Measurements from ENCODE around the gene URM1.

URM1 gene

DNA sequence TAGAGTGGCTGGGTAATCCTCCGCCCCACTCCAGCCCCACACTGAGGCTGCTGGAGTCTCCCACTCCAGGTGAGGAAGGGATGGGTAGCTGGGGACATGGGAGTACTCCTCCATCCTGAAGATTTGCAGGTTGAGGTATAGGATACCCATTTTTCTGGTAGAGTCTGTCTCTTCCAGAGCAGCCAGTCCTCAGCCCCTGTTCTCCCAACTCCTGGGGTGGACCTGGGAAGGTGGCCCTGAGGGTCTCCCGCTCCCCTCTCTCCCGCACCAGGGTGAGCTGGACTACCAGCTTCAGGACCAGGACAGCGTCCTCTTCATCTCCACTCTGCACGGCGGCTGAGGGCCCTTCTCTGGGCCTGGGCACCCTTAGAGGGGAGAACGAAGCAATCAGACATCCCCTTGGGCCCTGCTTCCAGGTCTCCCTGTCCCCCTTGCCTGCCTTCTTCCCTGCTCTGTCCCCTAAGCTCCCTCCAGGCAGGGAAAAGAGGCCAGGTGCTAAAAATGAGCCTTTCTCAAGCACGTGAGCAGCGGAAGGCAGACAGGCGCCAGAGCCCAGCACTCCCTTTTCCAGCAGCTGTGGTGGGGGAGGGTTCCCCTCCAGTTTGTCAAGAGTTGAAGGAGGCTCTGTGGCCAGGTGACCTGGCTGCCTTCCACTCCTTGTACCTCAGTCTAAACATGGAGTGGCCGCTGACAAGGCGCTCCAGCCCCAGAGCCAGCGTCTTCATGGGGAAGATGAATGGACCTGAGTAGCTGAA is 18.4 kb downstream of the URM1 start:
- no peak for DNase-seq

DNA sequence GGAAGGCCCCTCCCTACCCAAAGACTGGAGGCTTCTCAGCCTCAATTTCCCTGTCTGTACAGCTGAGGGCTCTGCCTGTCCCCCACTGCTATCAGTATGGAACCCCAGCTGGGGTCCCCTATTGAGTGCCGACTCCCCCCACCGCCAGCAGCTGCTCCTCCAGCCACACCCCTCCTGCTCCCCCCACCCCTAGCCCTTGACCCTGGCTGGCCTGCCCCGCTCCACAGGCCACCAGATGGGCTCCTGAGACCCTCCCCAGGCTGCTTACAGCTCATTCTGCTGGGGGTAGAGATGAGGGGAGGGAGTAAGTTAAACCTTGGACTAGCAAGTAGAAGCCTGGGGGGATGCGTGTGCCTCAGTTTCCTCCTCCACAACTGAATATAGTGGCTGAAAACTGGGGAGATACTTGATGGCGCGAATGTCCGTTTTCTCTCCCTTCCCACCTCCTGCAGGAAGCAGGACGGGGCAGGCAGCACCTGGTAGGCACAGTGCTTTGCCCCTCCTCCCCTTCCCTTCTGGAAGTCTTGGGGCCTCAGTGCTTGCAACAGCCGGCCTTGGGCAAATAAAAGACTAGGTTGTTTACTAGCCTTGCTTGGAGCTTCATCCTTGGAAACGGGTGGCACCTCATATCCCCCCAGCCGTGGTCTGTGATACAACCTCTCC is 19.1 kb downstream of the URM1 start:
- DNase-seq = no peak

DNA sequence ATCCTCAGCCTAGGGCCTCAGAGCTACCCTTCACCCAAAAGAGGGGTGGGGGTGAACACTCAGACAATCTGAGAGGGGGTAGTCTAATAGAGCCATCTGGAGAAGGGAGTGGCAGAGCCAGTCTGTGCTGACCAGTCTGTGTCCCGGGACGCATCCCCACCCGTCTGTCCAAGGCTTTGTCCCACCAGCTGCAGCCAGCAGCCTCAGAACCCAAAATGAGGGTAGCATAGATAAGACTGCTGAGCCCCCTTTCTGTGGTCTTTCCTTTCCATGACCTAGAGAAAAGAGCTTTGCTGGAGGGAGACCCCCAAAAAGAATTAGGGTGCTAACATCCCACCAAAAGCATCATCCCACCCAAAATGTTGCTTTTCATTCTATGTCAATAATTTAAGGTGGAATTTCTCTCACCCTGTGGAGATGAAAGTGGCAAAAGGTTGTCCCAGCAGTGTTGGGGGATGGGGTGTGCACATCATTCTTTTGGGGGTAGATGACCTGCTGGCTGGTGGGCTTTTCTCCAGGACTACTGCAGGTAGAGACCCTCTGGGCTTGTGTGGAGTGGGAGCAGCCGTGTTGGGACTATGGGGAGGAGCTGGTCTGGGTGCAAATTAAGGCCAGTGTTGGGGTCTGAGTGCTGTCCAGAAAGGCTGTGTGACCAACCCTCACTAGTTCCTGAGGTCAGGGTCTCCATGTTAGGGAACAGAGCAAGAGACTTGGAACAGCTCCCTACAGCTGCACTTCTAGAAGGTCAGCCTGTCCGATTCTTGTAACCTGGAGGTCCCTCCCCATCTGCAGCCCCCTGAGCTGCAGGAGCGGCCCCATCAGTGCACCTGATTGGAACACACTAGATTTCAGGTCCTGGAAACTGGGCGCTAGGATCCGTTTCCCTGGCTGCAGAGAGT is 19.9 kb downstream of the URM1 start:
- no peak for DNase-seq

DNA sequence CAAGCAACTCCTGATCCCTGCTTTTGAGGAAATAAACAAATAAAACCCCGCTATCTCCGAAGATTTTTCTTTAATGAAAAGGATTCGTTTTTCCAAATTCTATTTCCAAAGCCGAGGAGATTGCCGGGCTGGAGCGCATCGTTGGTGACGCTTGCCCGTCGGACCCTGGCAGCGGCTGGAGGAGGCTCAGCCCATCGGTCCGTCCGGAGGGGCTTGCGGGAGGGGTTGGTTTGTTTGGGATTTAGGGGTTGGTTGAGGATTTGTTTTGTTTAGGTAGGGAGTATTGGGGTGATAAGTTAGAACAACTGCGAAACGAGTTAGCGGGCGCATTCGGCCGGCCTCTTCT is 20.8 kb downstream of the URM1 start:
- no peak for DNase-seq

DNA sequence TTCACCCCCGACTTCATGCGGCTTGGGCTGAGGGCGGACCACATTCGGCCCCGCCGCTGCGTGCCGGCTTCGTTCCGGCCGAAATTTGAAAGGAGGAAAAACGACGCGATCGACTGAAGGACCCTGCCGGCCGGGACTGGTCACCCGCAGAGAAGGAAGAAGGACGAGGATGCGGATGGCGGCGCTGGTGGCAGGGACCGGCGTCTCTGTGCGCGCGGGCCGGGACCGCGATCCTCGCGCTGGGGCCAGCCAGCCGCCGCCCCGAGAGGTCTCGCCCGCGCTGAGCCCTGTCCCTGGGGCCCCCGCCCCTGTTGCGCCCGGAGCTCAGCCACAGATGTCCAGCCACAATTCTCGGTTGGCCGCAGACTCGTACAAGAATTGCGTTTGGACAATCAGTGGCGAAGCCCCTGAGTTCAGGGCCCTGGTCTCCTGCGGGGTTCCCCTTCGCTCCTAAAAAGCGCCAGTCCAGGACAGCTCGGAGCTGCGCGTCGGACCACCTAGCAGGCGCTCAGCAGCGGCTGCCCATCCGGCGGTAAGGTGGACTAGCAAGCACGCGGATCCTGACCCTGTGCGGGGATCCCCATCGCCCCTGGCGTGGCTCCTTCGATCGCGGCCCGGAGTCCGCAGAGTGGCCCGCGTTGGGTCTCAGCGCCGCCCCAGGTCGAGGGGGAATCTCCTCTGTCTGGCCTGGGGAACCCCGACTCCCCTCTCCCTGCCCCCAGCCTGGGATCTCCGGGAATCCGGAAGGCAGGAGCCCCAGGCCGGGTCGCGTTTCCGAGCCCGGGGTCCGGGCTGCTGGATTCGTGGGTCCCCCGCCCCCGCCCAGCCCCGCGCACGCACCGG is 21.3 kb downstream of the URM1 start:
- DNase-seq = no peak

DNA sequence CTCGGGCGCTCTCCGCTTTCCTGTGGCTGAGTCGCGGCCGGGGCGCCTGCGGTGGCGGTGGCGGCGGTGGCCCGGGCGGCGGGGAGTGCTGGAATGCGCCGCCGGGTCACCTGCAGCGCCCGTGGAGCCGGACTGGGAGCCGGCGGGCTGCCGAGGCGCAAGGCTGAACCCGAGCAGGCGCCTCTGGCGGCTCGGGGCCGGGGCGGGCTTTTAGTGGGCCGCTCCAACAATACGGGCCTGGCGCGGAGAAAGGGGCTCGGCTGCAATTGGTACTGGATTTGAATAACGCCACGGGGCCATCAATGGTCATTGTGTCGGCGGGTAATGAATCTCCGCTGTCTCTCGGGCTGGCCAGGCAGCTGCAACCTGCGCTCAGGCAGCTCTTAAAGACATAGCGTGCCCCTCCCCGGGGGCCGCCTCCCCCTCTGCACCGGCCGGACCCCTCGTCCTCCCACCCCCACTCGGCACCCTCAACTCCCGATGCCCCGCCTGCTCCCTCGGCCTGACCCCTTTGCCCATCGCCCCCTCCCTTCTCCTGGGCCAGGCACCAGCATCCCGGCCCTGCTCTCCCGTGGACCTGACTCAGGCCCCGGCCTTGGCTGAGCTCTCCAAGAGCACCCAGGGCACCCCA is 22.1 kb downstream of the URM1 start:
- DNase-seq = no peak

DNA sequence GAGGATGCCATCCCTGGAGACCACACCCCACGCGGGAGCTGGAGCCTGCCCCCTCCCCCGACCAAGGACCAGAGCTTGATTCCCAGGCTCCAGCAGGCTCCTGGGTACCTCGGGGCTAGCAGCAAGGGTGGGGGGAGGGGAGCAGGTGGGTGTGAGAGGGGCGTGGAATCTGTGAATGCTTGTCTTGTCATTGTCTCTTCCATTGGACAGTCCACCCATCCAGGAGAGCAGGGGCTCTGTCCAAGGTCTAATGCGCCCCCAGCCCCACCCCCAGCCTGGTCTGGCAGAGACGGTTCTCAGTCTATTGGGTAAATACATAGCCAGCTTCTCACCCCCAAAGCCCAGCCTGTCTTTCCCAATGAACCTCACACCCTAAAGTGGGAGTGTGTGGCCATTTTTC is 22.8 kb downstream of the URM1 start:
- DNase-seq = no peak

DNA sequence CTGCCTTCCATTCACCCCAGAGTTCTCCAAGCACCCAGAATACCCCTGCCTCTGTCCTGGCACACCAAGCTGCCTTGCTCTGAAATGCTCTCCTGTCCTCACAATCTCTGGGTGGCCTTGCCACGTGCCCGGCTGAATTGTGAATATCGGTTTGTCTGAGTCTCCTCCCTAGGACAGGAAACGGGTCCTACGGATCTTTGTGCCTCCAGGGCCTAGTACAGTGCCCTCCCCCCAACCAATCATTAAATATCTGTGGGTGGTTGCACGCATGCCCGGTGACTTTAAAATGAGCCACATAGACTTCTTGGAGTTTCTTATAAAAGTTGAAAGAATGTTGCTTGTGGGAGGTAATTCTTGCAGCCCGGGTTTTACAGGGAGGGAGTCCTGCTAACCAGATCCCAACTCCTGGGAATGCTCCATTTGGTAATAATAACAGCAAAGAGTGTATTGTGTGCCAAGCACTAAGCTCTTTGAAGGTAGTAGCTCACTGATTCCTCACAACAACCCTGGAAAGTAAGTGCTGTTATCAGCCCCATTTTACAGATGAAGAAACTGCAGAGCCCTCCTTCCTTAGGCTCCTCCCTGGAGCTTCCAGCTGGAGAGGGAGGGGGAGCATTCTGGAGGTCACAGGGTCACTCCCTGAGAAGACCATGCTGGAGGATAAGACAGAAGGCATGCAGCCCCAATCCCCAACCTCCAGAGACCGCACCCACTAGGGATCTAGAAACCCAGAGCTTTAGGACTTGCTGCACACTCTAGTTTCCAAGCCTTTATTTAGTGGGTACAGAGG is 23.4 kb downstream of the URM1 start:
- no peak for DNase-seq

DNA sequence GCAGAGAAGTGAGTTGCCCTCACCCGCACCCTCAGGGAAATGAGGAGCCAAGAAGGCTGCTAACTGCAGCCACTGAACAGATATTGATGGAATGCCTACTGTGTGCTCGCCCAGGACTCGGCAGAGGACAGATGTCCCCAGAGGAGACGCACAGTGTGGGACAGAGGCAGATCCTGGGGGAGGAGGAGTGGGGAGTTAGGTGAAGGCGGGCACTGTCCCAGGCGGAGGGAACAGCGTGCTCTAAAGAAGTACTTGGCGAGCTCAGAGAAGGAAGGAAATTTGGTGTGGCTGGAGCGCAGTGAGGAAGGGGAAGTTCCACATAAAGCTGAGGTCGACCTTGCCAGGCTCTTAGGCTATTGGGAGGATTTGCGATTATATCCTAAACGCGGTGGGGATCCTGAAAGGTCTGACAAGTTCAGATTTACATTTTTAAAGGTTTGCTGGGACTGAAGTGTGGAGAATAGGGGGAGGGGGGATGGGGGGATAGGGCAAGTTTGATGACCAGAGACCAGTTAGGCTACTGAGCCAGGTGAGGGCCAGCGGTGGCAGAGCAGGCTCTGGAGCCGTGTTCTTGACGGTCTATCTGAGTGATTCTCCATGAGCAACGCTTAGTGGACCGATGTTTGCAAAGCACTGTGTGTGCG is 25.9 kb downstream of the URM1 start:
- DNase-seq = no peak

DNA sequence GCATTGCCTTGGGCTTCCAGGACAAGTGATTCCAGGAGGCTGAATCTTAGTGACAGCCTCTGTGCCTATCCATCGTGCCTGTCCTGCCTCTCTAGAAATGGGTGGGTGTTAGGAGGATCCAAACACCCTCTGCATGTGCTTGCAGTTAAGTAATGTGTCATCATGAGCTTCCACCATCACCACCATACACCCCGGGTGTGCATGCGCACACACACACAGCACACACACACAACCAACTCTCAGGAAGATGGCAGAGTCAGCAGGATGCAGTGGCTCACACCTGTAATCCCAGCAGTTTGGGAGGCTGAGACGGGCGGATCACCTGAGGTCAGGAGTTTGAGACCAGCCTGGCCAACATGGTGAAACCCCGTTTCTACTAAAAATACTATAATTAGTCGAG is 26.7 kb downstream of the URM1 start:
- DNase-seq = no peak

DNA sequence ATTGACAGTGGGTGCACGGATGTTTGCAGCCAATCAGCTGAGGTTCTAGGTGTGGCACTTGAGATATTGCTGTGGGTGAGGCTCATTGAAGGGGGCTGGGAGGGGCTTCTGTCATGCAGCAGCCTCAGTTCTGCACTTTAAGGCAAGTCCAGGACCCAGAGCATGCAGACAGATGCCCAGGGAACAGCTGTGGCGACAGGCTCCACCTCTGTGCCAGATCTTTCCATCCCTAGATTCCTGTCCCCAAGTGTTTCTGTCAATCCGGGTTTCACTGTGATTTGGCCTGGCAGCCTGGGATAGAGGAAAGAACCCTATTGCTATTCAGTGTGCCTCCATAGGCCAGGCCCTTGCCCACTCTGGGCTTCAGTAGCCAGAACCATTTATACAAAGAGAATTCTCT is 28.7 kb downstream of the URM1 start:
- DNase-seq = no peak

DNA sequence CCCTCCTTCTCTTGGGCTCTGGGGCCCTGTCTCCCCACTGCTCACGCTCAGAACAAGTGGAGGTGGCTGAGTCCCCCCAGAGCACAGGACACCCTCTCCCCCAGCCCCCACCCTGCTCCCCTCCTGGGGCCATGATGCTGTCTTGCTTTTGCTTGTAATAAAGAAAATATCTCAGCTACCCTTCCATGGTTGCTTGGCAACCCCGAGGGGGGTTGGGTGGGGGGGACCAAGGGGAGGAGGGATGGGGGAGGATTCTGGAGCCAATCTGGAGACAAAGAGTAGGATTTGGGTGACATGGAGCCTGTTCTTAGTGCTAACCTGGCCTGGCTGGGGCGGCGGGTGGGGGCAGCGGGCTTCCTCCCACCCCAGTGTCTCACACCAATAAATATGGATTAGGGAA is 33.4 kb downstream of the URM1 start:
- no peak for DNase-seq

DNA sequence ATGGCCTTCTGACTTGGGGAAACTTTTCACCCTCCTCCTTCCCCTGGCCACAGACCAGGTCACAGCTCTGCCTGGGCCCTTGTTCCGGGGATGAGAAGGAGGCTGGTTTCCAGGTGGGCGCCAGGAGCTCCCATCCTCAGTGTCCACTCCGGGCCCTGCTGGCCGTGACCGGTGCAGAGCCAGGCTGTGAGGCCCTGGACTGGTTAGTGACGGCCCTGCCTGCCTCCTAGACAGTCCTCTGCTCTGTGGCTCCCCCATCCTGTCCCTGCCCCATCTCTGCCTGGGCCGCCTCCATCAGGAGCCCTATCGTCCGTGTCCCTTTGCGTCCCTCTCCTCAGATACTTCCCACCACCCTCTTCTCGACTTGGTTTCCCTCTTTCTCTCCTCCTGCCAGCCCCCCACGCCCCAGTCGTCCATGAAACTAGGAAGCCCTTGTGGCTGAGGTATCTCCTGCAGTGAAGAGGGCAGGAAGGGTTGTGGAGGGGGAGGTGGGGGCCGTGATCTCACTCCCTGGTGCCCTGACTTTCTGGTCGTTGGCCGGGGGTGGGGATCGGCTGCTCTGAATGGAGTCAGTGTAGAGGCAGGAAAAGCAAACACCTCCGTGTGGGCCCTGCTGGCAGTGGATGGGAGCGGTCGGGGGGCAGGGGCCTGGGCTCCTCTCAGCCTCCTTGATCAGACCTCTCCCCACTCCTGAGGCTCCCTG is 34.1 kb downstream of the URM1 start:
- no peak for DNase-seq

DNA sequence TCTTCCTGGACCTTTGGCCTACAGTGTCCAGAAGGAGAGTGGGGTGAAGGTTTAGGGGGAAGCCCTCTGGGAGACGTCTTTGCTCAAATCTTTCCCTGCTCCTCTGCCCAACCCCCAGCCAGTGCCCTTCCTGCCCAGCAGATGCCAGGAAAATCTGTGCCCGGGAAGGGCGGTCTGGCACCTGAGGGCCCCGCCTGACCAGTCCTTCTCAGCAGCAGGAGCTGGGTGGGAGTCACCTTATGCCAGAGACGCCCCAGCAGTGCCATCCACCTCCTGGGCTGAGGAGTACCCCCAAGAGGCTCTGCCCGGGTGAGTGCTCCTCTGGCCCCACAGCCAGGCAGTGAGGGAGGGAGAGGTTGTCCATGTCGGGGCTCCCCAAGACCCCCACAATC is 34.6 kb downstream of the URM1 start:
- DNase-seq = no peak

DNA sequence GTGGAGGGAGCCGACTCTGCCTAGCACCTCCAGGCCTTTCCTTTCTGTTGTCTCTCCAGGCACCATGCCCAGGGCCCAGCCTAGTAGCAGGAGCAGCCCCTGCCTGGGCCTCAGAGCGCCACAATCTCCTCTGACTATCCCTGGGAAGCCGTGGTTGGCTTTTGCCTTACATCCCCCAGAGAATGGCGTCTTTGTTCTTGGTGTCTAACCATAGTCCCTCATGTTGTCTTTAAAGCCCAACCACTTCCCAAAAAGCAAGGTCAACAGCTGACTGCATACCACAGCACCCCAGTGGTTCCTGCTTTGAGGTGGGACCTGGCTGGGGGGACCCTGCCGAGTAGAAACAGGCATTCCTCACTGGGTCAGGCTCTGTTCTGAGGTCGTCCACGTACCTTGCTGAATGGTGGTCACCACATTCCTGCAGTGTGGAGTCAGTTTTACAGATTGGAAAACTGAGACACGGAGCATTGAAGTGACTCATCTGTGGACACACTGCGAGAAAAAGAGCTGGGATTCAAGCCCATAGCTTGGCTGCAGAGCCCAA is 35.7 kb downstream of the URM1 start:
- DNase-seq = no peak

DNA sequence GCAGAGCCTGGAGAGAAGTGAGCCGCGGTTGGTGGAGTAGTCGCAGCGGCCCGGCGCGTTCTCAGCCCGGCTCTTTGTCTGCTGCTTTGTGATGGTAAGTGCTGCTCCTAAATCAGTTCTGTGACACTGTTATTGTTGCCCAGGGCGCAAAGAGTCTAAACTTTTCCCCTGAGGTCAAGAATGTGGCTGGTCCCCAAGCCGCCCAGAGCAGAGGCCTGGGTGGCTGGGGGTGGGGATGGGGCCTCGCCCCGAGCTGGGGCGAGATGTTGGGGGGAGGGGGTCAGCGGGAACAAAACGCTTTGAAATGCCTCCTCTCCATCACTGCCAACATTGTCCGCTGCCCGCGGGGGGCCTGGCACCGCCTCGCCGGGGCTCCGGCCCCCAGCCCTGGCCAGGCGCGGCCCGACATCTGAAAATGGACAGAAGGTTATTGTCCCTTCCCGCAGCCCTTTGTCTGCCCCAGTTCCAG is 37.8 kb downstream of the URM1 start:
- no peak for DNase-seq

DNA sequence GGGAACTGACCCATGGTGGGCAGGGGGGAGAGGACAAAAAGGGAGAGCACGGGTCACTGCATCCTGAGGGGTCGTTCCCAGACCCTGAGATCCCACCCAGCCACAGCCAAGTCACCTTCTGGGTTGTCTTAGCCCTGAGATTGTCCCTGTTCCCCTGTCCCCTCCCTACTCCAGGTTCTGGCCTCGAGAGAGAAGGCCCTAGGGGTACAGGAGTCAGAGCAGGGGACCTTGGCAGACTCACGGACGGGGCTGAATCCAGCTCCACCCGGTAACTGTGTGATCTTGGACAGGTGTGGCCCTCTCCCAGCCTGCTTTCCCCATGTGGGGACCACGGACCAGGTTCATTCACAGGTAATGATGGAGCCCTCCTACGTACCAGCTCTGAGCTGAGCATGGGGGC is 38.3 kb downstream of the URM1 start:
- DNase-seq = no peak

DNA sequence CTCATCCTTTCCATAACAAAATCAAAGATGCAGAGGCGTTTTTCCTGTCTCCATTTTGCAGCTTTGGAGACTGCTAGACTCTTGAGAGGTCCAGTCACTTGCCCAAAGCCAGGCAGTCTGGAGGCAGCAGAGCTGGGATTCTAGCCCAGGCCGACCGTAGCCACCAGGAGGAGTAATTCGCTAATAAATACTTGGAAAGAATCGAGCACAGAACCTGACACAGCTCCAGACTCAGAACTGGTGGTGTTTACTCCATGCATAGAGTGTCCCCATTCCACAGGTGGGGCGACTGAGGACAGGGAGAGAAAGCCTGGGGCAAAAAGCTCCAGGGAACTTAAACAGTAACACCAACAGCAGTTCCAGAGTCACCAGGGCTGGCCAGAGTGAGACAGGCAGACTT is 38.8 kb downstream of the URM1 start:
- no peak for DNase-seq

DNA sequence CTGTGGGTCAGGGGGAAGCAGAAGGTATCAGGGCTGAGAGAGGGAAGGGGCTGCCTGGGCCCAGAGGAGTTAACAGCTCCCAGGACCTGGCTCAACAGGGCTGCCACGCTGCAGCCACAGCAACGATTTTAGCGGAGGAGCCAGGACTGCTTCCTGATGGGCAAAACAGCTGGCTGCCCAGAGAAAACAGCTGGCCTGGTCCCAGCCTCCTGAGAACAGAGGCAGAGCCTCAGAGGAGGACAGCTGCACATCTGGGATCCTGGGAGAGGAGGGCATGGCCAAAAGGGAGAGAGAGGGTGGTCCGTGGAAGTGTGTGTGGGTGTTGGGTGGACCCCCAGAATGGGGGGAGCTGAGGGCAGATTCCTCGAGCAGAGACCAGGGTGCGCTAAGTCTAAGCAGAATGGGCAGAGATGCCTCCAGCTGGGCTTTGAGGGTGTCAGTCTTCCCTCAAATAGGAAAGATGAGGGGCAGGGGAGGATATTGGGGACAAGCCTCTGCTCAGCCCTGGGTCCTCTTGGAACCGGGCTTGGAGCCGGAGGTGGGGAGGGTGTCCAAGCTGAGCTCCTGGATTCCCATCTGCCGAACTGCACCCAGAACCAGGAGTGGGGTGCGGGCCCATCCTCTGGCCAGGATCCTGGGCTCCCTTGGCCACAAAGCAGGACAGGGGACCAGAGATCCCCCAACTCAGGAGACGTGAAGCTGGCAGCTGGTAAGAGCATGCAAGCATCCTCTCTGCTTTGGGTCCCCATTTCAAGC is 40.4 kb downstream of the URM1 start:
- no peak for DNase-seq
